GM12891 (cell line): ENCODE data around the gene NKD1.

Experiments
- DNase-seq: peaks from one replicate; pipeline ENCODE4 v3.0.0; 2011; ENCODE audit warnings: low spot score; ENCODE audit not compliant: insufficient read length
- FAIRE-seq: peaks from 2 replicates; lab custom pipeline; 2011; peaks lifted over from hg19 to GRCh38; lab: Jason Lieb, UNC
- PAX5 ChIP-seq: IDR thresholded peaks from 2 replicates; pipeline ENCODE4 v1.6.1; 2011; ENCODE audit warnings: low read length, moderate library complexity, mild to moderate bottlenecking; ENCODE audit not compliant: insufficient read depth, severe bottlenecking
- POLR2A ChIP-seq: IDR thresholded peaks from 2 replicates; pipeline ENCODE4 v1.6.1; 2011; ENCODE audit warnings: low read depth, low read length, control low read depth
- POLR2AphosphoS5 ChIP-seq: IDR thresholded peaks from 2 replicates; pipeline ENCODE4 v1.6.1; 2011; ENCODE audit warnings: low read depth, low read length, control low read depth
- POU2F2 ChIP-seq: IDR thresholded peaks from 2 replicates; pipeline ENCODE4 v1.6.1; 2011; ENCODE audit warnings: low read depth, mild to moderate bottlenecking, control low read depth, low read length, moderate library complexity
- SPI1 ChIP-seq: IDR thresholded peaks from 2 replicates; pipeline ENCODE4 v1.6.1; 2011; ENCODE audit warnings: low read depth, low read length, control low read depth
- TAF1 ChIP-seq: IDR thresholded peaks from 2 replicates; pipeline ENCODE4 v1.6.1; 2011; ENCODE audit warnings: low read depth, low read length, control low read depth

The NKD1 gene

GRCh38 chr16:50505115-50505514 is 43.1 kb upstream of the NKD1 start:
- FAIRE-seq = no peak
- TF ChIP-seq POU2F2 = no peak
- TF ChIP-seq TAF1 = no peak
- TF ChIP-seq SPI1 = no peak
- no peak for TF ChIP-seq POLR2AphosphoS5
- TF ChIP-seq PAX5 = no peak
- no peak for TF ChIP-seq POLR2A
- no peak for DNase-seq

GRCh38 chr16:50505714-50506542 is 42.3 kb upstream of the NKD1 start:
- FAIRE-seq (no peak), DNase-seq (no peak)

GRCh38 chr16:50506543-50506937 is 41.7 kb upstream of the NKD1 start:
- no peak for FAIRE-seq
- TF ChIP-seq POU2F2 = no peak
- no peak for TF ChIP-seq SPI1
- TF ChIP-seq POLR2AphosphoS5 = no peak
- no peak for TF ChIP-seq POLR2A
- TF ChIP-seq TAF1 = no peak

More at GRCh38 chr16:50505714-50506542, 42.3 kb upstream of the NKD1 start:
- TF ChIP-seq SPI1 (no peak), POLR2A (no peak), POLR2AphosphoS5 (no peak), POU2F2 (no peak), TAF1 (no peak), PAX5 (no peak)

GRCh38 chr16:50507397-50507796 is 40.8 kb upstream of the NKD1 start:
- FAIRE-seq (no peak), DNase-seq (no peak)
- no peak for TF ChIP-seq POU2F2
- no peak for TF ChIP-seq SPI1
- no peak for TF ChIP-seq POLR2A
- no peak for TF ChIP-seq TAF1
- TF ChIP-seq PAX5 = no peak
- TF ChIP-seq POLR2AphosphoS5 = no peak

More at GRCh38 chr16:50506543-50506937, 41.7 kb upstream of the NKD1 start:
- no peak for DNase-seq

- DNase-seq (no peak), FAIRE-seq (peak; percentile 92)
- TF ChIP-seq POU2F2 = no peak
- no peak for TF ChIP-seq POLR2AphosphoS5
- no peak for TF ChIP-seq TAF1
- TF ChIP-seq SPI1 = no peak
- TF ChIP-seq PAX5 = no peak
- TF ChIP-seq POLR2A = no peak
Measured at GRCh38 chr16:50509521-50510341, 38.5 kb upstream of the NKD1 start.

GRCh38 chr16:50515218-50515617 is 33.0 kb upstream of the NKD1 start:
- TF ChIP-seq POLR2A (no peak), POLR2AphosphoS5 (no peak), POU2F2 (no peak)
- no peak for FAIRE-seq
- no peak for DNase-seq

- FAIRE-seq (no peak), DNase-seq (no peak)
- no peak for TF ChIP-seq POLR2AphosphoS5
- TF ChIP-seq POU2F2 = no peak
- TF ChIP-seq SPI1 = no peak
- no peak for TF ChIP-seq PAX5
- no peak for TF ChIP-seq TAF1
- no peak for TF ChIP-seq POLR2A
Measured at GRCh38 chr16:50516401-50516800, 31.8 kb upstream of the NKD1 start.

GRCh38 chr16:50516890-50517289 is 31.3 kb upstream of the NKD1 start:
- TF ChIP-seq SPI1 (no peak), POLR2AphosphoS5 (no peak), TAF1 (no peak), PAX5 (no peak), POLR2A (no peak), POU2F2 (no peak)
- FAIRE-seq (no peak), DNase-seq (no peak)

- DNase-seq (no peak), FAIRE-seq (no peak)
- no peak for TF ChIP-seq PAX5
- TF ChIP-seq POU2F2 = no peak
- no peak for TF ChIP-seq POLR2AphosphoS5
- TF ChIP-seq SPI1 = no peak
- no peak for TF ChIP-seq TAF1
- no peak for TF ChIP-seq POLR2A
Measured at GRCh38 chr16:50517450-50518252, 30.5 kb upstream of the NKD1 start.
